ENCODE measurements around the gene SYAP1. TPM values are rescaled to one million over a fixed set of nuclear protein-coding genes. Genes with fewer than 3 reads are reported as not detected.

The SYAP1 gene
- total and polyA plus RNA-seq, 8 donors = 9.8 to 43.2 (median 20.6) TPM

DNA sequence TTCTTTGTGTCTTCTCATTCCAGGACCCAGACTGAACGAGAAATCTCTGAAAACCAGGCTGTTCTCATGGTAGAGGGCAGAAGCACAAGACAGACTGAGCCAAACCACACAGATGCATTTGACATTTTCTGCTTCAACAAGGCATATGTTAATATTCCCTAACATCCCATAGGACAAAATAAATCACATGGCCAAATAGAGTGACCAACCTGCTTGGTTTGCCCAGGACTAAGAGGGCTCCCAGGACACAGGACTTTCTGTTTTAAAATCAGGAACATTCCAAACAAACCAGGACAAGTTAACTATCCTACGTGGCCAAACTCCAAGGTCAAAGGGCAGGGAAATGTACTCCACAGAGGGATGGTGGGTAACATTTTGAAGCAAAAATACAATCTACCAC lies 18.7 kb upstream of the SYAP1 start:
- intact Hi-C loops (cut with DNase I; ENCODE audit: low total_unique reads) = no loop called here
- no peaks in the 10 kb centered on the region for H3K9me3 ChIP-seq
- H3K27me3 ChIP-seq = no peaks in the 10 kb centered on the region
- H3K36me3 ChIP-seq = peaks cover 0 to 19% (median 14%) of the 10 kb centered on the region in 4 donors
- DNase-seq = no peak
- TF ChIP-seq, protein P1, sequence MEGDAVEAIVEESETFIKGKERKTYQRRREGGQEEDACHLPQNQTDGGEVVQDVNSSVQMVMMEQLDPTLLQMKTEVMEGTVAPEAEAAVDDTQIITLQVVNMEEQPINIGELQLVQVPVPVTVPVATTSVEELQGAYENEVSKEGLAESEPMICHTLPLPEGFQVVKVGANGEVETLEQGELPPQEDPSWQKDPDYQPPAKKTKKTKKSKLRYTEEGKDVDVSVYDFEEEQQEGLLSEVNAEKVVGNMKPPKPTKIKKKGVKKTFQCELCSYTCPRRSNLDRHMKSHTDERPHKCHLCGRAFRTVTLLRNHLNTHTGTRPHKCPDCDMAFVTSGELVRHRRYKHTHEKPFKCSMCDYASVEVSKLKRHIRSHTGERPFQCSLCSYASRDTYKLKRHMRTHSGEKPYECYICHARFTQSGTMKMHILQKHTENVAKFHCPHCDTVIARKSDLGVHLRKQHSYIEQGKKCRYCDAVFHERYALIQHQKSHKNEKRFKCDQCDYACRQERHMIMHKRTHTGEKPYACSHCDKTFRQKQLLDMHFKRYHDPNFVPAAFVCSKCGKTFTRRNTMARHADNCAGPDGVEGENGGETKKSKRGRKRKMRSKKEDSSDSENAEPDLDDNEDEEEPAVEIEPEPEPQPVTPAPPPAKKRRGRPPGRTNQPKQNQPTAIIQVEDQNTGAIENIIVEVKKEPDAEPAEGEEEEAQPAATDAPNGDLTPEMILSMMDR (IDR thresholded peaks at IDR 0.05) = no peak
- TF ChIP-seq POLR2AphosphoS5 (IDR thresholded peaks at IDR 0.05) = no peak
- no peaks in the 10 kb centered on the region for H3K4me1 ChIP-seq
- no peak overlapping the region for H3K4me3 ChIP-seq
- no peak overlapping the region for H3K27ac ChIP-seq
- WGBS, 5 donors = 52 to 85% (median 60%) methylated on average over 2 of the region's 2 CpGs

DNA sequence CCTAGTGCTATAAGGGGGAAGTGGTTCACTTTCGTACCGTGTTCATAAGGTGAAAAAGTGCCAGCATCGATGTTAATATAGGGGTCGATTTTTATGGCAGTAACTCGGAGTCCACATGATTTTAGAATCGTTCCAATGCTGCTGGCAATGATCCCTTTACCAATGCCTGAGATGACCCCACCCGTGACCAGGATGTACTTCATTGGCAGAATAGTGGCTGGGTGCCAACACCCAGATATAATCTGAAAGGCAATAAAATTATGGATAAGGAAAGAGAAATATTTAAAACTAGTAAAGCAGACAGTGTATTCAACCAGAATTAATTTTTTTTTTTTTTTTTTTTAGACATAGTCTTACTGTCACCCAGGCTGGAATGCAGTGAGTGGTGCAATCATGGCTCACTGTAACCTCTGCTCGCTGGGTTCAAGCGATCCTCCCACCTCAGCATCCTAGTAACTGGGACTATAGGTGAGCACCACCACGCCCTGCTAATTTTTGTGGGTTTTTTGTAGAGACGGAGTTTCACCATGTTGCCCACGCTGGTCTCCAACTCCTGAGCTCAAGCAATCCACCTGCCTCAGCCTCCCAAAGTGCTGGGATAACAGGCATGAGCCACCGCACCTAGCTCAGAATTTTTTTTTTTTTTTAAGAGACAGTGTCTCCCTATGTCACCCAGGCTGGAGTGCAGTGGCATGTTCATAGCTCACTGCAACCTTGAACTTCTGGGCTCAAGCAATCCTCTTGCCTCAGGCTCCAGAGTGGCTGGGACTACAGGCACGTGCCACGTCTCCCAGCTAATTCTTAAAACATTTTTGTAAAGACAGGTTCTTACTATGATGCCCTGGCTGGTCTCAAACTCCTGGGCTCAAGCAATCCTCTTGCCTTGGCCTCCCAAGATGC lies 16.5 kb upstream of the SYAP1 start:
- Histone ChIP-seq H3K36me3 (peaks cover 0 to 24% (median 13%) of the 10 kb centered on the region in 4 donors), H3K4me3 (no peak overlapping the region), H3K9me3 (no peaks in the 10 kb centered on the region), H3K27me3 (no peaks in the 10 kb centered on the region), H3K27ac (no peak overlapping the region), H3K4me1 (no peaks in the 10 kb centered on the region)
- intact Hi-C loops (cut with DNase I; ENCODE audit: low total_unique reads) = no loop called here
- no peak for DNase-seq
- no peak for TF ChIP-seq POLR2A (IDR thresholded peaks at IDR 0.05)
- TF ChIP-seq EP300 (IDR thresholded peaks at IDR 0.05) = no peak
- TF ChIP-seq POLR2AphosphoS5 (IDR thresholded peaks at IDR 0.05) = no peak
- TF ChIP-seq, protein P1 (IDR thresholded peaks at IDR 0.05) = no peak
- WGBS, 5 donors = 80 to 87% (median 85%) methylated on average over 14 to 15 of the region's 15 CpGs

DNA sequence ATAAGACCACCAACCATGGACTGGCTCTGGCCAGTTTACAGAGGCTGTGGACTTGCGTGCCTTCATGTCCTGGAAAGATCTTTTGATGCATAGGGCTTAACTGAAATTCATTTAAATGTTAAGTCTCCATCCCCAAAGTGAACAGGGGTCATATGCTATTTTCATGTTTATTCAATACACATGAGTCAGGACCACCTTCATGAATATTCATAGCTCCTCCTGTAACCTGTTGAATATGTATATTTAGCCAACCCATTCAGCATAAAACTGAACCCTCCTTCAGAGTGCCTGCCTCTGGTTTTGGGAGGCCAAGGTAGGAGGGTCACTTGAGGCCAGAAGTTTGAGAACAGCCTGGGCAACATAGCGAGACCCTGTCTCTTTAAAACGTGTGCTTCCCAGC lies 14.0 kb upstream of the SYAP1 start:
- Histone ChIP-seq H3K9me3 (no peaks in the 10 kb centered on the region), H3K27me3 (no peaks in the 10 kb centered on the region), H3K27ac (no peak overlapping the region), H3K4me3 (no peak overlapping the region), H3K36me3 (peaks cover 0 to 15% (median 8%) of the 10 kb centered on the region in 4 donors), H3K4me1 (no peaks in the 10 kb centered on the region)
- no peak for DNase-seq
- intact Hi-C loops (cut with DNase I; ENCODE audit: low total_unique reads) = no loop called here
- 75 to 94% (median 90%) methylated on average over 3 of the region's 3 CpGs for WGBS, 5 donors
- TF ChIP-seq, protein P1 (IDR thresholded peaks at IDR 0.05) = no peak
- TF ChIP-seq EP300 (IDR thresholded peaks at IDR 0.05) (no peak), POLR2A (IDR thresholded peaks at IDR 0.05) (no peak), POLR2AphosphoS5 (IDR thresholded peaks at IDR 0.05) (no peak)

DNA sequence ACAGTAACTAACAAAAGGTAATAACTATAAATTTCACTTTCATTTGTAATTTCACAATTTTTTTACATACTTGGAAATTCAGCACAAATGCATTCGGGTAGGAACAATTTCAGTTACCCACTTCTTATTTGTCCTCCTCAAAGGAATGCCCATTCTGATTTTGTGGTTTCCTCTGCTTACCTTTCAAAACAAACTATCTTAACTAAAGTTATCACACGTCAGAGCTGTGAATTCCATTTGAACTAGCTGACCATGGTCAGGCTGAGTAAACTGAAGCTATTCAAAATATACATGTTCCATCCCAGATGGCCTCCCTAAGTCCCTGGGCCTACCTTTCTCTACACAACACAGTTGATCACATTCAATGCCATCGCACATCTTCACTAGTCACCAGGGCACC lies 11.4 kb upstream of the SYAP1 start:
- WGBS, 5 donors = 68 to 91% (median 75%) methylated on average over 3 of the region's 3 CpGs
- H3K36me3 ChIP-seq = peaks cover 0 to 15% (median 7%) of the 10 kb centered on the region in 4 donors
- no peak for DNase-seq
- TF ChIP-seq POLR2A (IDR thresholded peaks at IDR 0.05) = no peak
- no peak overlapping the region for H3K27ac ChIP-seq
- H3K4me3 ChIP-seq = no peak overlapping the region
- H3K27me3 ChIP-seq = peaks cover 0 to 18% (median 0%) of the 10 kb centered on the region in 3 donors
- H3K4me1 ChIP-seq = peaks cover 0 to 16% (median 3%) of the 10 kb centered on the region in 4 donors
- H3K9me3 ChIP-seq = no peaks in the 10 kb centered on the region
- intact Hi-C loops (cut with DNase I; ENCODE audit: low total_unique reads) = no loop called here
